ENCODE measurements around the gene STKLD1.

Gene STKLD1

DNA sequence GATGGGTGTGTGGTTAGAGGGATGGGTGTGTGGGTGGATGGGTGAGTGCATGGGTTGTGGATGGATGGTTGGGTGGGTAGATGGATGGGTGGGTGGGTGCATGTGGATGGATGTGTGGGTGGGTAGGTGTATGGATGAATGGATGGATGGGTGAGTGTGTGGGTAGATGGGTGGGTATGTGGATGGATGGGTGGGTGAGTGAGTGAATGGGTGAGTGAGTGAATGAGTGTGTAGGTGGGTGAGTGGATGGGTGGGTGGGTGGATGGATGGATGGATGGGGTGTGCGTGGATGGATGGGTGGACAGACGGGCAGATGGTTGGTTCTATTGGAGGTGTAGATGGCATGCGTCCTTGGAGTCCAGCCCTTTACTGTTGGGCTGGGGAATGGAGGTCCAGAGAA lies 17.2 kb downstream of the STKLD1 start:
- no peaks in the 10 kb centered on the region for H4K20me1 ChIP-seq (ENCODE audit: insufficient read depth, low read length, poor library complexity, severe bottlenecking)
- no peaks in the 10 kb centered on the region for H3K27me3 ChIP-seq (ENCODE audit: insufficient read depth, low read length, poor library complexity, severe bottlenecking)
- no peaks in the 10 kb centered on the region for H3K79me2 ChIP-seq (ENCODE audit: insufficient read depth, low read length)
- TF ChIP-seq, protein P1, sequence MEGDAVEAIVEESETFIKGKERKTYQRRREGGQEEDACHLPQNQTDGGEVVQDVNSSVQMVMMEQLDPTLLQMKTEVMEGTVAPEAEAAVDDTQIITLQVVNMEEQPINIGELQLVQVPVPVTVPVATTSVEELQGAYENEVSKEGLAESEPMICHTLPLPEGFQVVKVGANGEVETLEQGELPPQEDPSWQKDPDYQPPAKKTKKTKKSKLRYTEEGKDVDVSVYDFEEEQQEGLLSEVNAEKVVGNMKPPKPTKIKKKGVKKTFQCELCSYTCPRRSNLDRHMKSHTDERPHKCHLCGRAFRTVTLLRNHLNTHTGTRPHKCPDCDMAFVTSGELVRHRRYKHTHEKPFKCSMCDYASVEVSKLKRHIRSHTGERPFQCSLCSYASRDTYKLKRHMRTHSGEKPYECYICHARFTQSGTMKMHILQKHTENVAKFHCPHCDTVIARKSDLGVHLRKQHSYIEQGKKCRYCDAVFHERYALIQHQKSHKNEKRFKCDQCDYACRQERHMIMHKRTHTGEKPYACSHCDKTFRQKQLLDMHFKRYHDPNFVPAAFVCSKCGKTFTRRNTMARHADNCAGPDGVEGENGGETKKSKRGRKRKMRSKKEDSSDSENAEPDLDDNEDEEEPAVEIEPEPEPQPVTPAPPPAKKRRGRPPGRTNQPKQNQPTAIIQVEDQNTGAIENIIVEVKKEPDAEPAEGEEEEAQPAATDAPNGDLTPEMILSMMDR (conservative IDR thresholded peaks at IDR 0.05; ENCODE audit: low read length) = no peak
- no peak for TF ChIP-seq EZH2phosphoT487 (IDR thresholded peaks at IDR 0.05; ENCODE audit: borderline replicate concordance)
- H3K9me2 ChIP-seq (replicated peaks; ENCODE audit: low read depth, low read length) = no peaks in the 10 kb centered on the region
- no peak overlapping the region for H3K9ac ChIP-seq (ENCODE audit: low read depth, low read length, poor library complexity, severe bottlenecking)
- H3K9me3 ChIP-seq (ENCODE audit: insufficient read depth, low read depth, low read length) = no peaks in the 10 kb centered on the region
- no peaks in the 10 kb centered on the region for H3K4me1 ChIP-seq (ENCODE audit: insufficient read depth, low read length, poor library complexity, severe bottlenecking)
- H3K4me3 ChIP-seq (ENCODE audit: low read length, poor library complexity, severe bottlenecking) = no peak overlapping the region
- no peaks in the 10 kb centered on the region for H3K36me3 ChIP-seq (ENCODE audit: insufficient read depth, low read length)
- no peaks in the 10 kb centered on the region for H3F3A ChIP-seq (ENCODE audit: low read depth)
- no peak overlapping the region for H2AFZ ChIP-seq (ENCODE audit: low read length)
- H3K4me2 ChIP-seq (ENCODE audit: low read depth, low read length, poor library complexity, severe bottlenecking) = no peak overlapping the region

DNA sequence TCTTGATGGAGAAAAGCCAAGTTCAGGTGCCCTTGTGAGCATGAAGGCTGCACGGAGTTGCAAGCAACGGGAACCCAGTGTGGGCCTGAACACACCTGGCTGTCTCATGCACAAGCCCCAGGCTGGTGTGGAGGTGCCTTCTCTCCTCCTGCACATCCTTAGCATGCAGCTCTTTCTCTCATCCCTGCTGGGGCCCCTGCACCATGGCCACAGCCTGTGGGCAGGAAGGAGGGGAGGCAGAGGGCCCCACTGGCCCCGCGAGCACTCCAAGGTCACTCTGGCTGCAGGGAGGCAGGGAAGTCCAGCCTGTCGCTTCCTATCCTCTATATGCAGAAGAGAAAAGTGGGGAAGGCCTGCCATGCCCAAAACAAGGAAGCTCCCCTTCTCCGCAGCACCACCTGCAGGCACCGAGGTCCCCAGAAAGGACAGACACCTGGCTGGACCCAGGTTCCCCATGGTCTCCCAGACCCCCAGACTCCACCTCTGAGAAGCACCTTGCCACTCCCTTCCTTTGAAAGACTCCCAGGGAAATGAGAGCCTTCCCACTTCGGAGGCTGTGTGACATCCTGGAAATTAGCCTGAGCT lies 18.6 kb downstream of the STKLD1 start:
- Histone ChIP-seq H3K9ac (ENCODE audit: low read depth, low read length, poor library complexity, severe bottlenecking) (no peak overlapping the region), H3K4me3 (ENCODE audit: low read length, poor library complexity, severe bottlenecking) (no peak overlapping the region), H3K4me1 (ENCODE audit: insufficient read depth, low read length, poor library complexity, severe bottlenecking) (no peaks in the 10 kb centered on the region), H2AFZ (ENCODE audit: low read length) (no peak overlapping the region), H3K36me3 (ENCODE audit: insufficient read depth, low read length) (no peaks in the 10 kb centered on the region), H4K20me1 (ENCODE audit: insufficient read depth, low read length, poor library complexity, severe bottlenecking) (no peaks in the 10 kb centered on the region), H3K79me2 (ENCODE audit: insufficient read depth, low read length) (no peaks in the 10 kb centered on the region), H3K27me3 (ENCODE audit: insufficient read depth, low read length, poor library complexity, severe bottlenecking) (no peaks in the 10 kb centered on the region), H3K9me2 (replicated peaks; ENCODE audit: low read depth, low read length) (no peaks in the 10 kb centered on the region), H3F3A (ENCODE audit: low read depth) (no peaks in the 10 kb centered on the region), H3K4me2 (ENCODE audit: low read depth, low read length, poor library complexity, severe bottlenecking) (no peak overlapping the region), H3K9me3 (ENCODE audit: insufficient read depth, low read depth, low read length) (no peaks in the 10 kb centered on the region)
- no peak for TF ChIP-seq EZH2phosphoT487 (IDR thresholded peaks at IDR 0.05; ENCODE audit: borderline replicate concordance)
- TF ChIP-seq, protein P1 (conservative IDR thresholded peaks at IDR 0.05; ENCODE audit: low read length) = no peak

DNA sequence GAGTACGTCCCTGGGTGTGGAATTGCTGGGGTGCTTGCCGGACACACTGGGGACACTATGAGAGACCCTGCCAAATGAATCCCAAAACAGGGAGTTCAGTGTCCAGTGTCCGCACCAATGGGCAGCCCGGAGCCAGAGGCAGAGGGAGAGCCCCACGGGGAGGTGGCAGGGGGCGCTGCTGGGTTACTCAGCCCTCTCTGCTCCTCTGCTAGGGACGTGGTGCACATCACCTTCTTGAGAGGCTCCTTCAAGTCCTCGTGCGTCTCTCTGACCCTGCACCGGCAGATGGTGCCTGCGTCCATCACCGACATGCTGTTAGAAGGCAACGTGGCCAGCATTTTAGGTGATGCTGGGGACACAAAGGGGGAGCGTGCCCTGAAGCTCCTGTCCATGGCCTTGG lies 20.8 kb downstream of the STKLD1 start:
- Histone ChIP-seq H3F3A (ENCODE audit: low read depth) (no peaks in the 10 kb centered on the region), H3K9me3 (ENCODE audit: insufficient read depth, low read depth, low read length) (no peaks in the 10 kb centered on the region), H3K4me1 (ENCODE audit: insufficient read depth, low read length, poor library complexity, severe bottlenecking) (no peaks in the 10 kb centered on the region), H3K4me3 (ENCODE audit: low read length, poor library complexity, severe bottlenecking) (no peak overlapping the region), H3K79me2 (ENCODE audit: insufficient read depth, low read length) (no peaks in the 10 kb centered on the region), H3K36me3 (ENCODE audit: insufficient read depth, low read length) (no peaks in the 10 kb centered on the region), H3K9ac (ENCODE audit: low read depth, low read length, poor library complexity, severe bottlenecking) (no peak overlapping the region), H3K9me2 (replicated peaks; ENCODE audit: low read depth, low read length) (no peaks in the 10 kb centered on the region), H2AFZ (ENCODE audit: low read length) (no peak overlapping the region), H3K4me2 (ENCODE audit: low read depth, low read length, poor library complexity, severe bottlenecking) (no peak overlapping the region), H3K27me3 (ENCODE audit: insufficient read depth, low read length, poor library complexity, severe bottlenecking) (no peaks in the 10 kb centered on the region), H4K20me1 (ENCODE audit: insufficient read depth, low read length, poor library complexity, severe bottlenecking) (no peaks in the 10 kb centered on the region)
- TF ChIP-seq, protein P1 (conservative IDR thresholded peaks at IDR 0.05; ENCODE audit: low read length) = peak; percentile 52
- TF ChIP-seq EZH2phosphoT487 (IDR thresholded peaks at IDR 0.05; ENCODE audit: borderline replicate concordance) = no peak

Measured in Loucy (cell line).